Tibial artery (tissue), 4 donors: ENCODE data around the gene EGR2.

Experiments used
- DNase-seq, 2 donors: peaks; one replicate each; pipeline ENCODE4 v3.0.0-alpha.2; 2019
- H3K27ac ChIP-seq, 2 donors: fragments of 200-600 bp; sonication (generic) in 1 of 2; 1 replicate in 1 of 2; 2 replicates in 1 of 2; pipeline ENCODE4 v1.5.1; 2018 to 2019; ENCODE audit warnings: mild to moderate bottlenecking in 1 of 2
- H3K27me3 ChIP-seq, 2 donors: fragments of 200-600 bp; sonication (generic) in 1 of 2; one replicate each; pipeline versions ENCODE4 v1.5.1 to v1.6.0; 2016 to 2019
- H3K36me3 ChIP-seq, 3 donors: fragments of 200-600 bp; sonication (generic) in 2 of 3; one replicate each; pipeline ENCODE4 v1.5.1; 2016 to 2019; ENCODE audit warnings: mild to moderate bottlenecking in 2 of 3
- H3K4me1 ChIP-seq, 4 donors: fragments of 200-600 bp; sonication (generic) in 2 of 4; 1 replicate in 3 of 4; 2 replicates in 1 of 4; pipeline ENCODE4 v1.5.1; 2016 to 2019
- H3K4me3 ChIP-seq, 2 donors: fragments of 200-600 bp; sonication (generic) in 1 of 2; 1 replicate in 1 of 2; 2 replicates in 1 of 2; pipeline ENCODE4 v1.5.1; 2018 to 2019; ENCODE audit warnings: mild to moderate bottlenecking in 2 of 2
- H3K9me3 ChIP-seq, 3 donors: fragments of 200-600 bp; sonication (generic) in 1 of 3; one replicate each; pipeline ENCODE4 v1.5.1; 2016 to 2019
- CTCF ChIP-seq, 2 experiments: fragments of 200-600 bp in 1 of 2; fragments of 450-650 bp in 1 of 2; IDR thresholded peaks; one replicate each; pipeline ENCODE4 v1.5.1; 2017 to 2019; ENCODE audit warnings: antibody characterized with exemption in 2 of 2, mild to moderate bottlenecking in 1 of 2, moderate library complexity in 1 of 2
- intact Hi-C: fragments of 100-400 bp; cut with DNase I; formaldehyde crosslinking; loops from one replicate; pipeline ENCODE4 v1.15.0; 2023; ENCODE audit warnings: low total_unique reads

The EGR2 gene

GRCh38 chr10:62795100-62795499 lies 21.1 kb downstream of the EGR2 start:
- DNase-seq = no peak
- H3K9me3 ChIP-seq = no peaks in the 10 kb centered on the region
- H3K4me1 ChIP-seq = peaks cover 0 to 12% (median 3%) of the 10 kb centered on the region in 4 donors
- no peaks in the 10 kb centered on the region for H3K36me3 ChIP-seq
- H3K4me3 ChIP-seq = no peak overlapping the region
- no peak for TF ChIP-seq CTCF (IDR thresholded peaks at IDR 0.05)
- H3K27me3 ChIP-seq = no peaks in the 10 kb centered on the region
- intact Hi-C loops = no loop called here
- H3K27ac ChIP-seq = no peak overlapping the region

- Histone ChIP-seq H3K36me3 (no peaks in the 10 kb centered on the region), H3K27ac (no peak overlapping the region), H3K27me3 (no peaks in the 10 kb centered on the region), H3K9me3 (no peaks in the 10 kb centered on the region), H3K4me1 (peaks cover 0 to 15% (median 4%) of the 10 kb centered on the region in 4 donors), H3K4me3 (no peak overlapping the region)
- no peak for TF ChIP-seq CTCF (IDR thresholded peaks at IDR 0.05)
- intact Hi-C loops = no loop called here
- DNase-seq = no peak
Observed at GRCh38 chr10:62794306-62794705, 21.9 kb downstream of the EGR2 start.

- DNase-seq = no peak
- TF ChIP-seq CTCF (IDR thresholded peaks at IDR 0.05) = no peak
- intact Hi-C loops = no loop called here
Observed at GRCh38 chr10:62792261-62792660, 23.9 kb downstream of the EGR2 start.

GRCh38 chr10:62790571-62790970 lies 25.6 kb downstream of the EGR2 start:
- TF ChIP-seq CTCF (IDR thresholded peaks at IDR 0.05) = no peak
- Histone ChIP-seq H3K27ac (no peak overlapping the region), H3K27me3 (no peaks in the 10 kb centered on the region), H3K9me3 (peaks cover 0 to 1% (median 0%) of the 10 kb centered on the region in 3 donors), H3K36me3 (no peaks in the 10 kb centered on the region), H3K4me1 (peaks cover 0 to 22% (median 6%) of the 10 kb centered on the region in 4 donors), H3K4me3 (no peak overlapping the region)
- no peak for DNase-seq
- intact Hi-C loops = no loop called here

More at GRCh38 chr10:62792261-62792660, 23.9 kb downstream of the EGR2 start:
- Histone ChIP-seq H3K36me3 (no peaks in the 10 kb centered on the region), H3K4me1 (peaks cover 0 to 22% (median 6%) of the 10 kb centered on the region in 4 donors), H3K27me3 (no peaks in the 10 kb centered on the region), H3K27ac (no peak overlapping the region), H3K4me3 (no peak overlapping the region), H3K9me3 (no peaks in the 10 kb centered on the region)

- intact Hi-C loops = no loop called here
- Histone ChIP-seq H3K9me3 (peaks cover 0 to 6% (median 0%) of the 10 kb centered on the region in 3 donors), H3K4me3 (no peak overlapping the region), H3K27ac (no peak overlapping the region), H3K27me3 (no peaks in the 10 kb centered on the region), H3K36me3 (no peaks in the 10 kb centered on the region), H3K4me1 (peaks cover 0 to 21% (median 6%) of the 10 kb centered on the region in 4 donors)
- TF ChIP-seq CTCF (IDR thresholded peaks at IDR 0.05) = no peak
- no peak for DNase-seq
Observed at GRCh38 chr10:62790019-62790555, 26.1 kb downstream of the EGR2 start.
